K562 (cell line): ENCODE data around the gene TACR1. TPM values are rescaled to one million over a fixed set of nuclear protein-coding genes. Genes with fewer than 3 reads are reported as not detected.

Experiments
- ATAC-seq: fragments of 200-7000 bp; cut with Tn5 transposase; 3 replicates; pipeline ENCODE4 v1.9.1; 2020; ENCODE audit warnings: moderate library complexity
- BruUV-seq: library from RNA; stranded (reverse); fragments of 400-500 nt; replicated peaks from 2 replicates; lab custom pipeline; 2021; lab: Mats Ljungman, UMichigan
- CTCF ChIA-PET: fragments of 300-600 bp; formaldehyde crosslinking; extraction: SDS; loops from one replicate; lab custom pipeline; 2021; ENCODE audit warnings: low intra/inter-chr PET ratio; lab: Yijun Ruan, JAX
- POLR2A ChIA-PET: fragments of 300-600, 350-650 bp; sonication (Branson Sonifier 250); formaldehyde crosslinking; extraction: SDS; loops from one replicate; lab custom pipeline; 2021; ENCODE audit warnings: antibody characterized with exemption, inconsistent platforms; lab: Yijun Ruan, JAX
- DNase-seq, 4 experiments: peaks; one replicate each; pipeline versions ENCODE4 v3.0.0 to v3.0.0-alpha.2; 2011 to 2018; ENCODE audit warnings: low spot score in 3 of 4, mixed read lengths in 3 of 4; ENCODE audit errors: extremely low read depth in 1 of 4
- FAIRE-seq: peaks from 2 replicates; lab custom pipeline; 2011; peaks lifted over from hg19 to GRCh38; lab: Jason Lieb, UNC
- H2AFZ ChIP-seq: 2 replicates; pipeline ENCODE4 v1.6.0; 2011; ENCODE audit warnings: low read depth, low read length, control low read depth, inconsistent platforms
- H3K27ac ChIP-seq: fragments of 200-600 bp; 3 replicates; pipeline ENCODE4 v1.8.0; 2011; ENCODE audit warnings: low read depth, mild to moderate bottlenecking, control low read depth, inconsistent platforms, low read length, moderate library complexity, mixed read lengths; ENCODE audit errors: extremely low read depth
- H3K27me3 ChIP-seq, 2 experiments: fragments of 300-600 bp in 1 of 2; 2 replicates in 1 of 2; 3 replicates in 1 of 2; pipeline versions ENCODE4 v1.6.0 to v1.8.0; 2011; ENCODE audit warnings: inconsistent platforms in 2 of 2, low read length in 2 of 2, mild to moderate bottlenecking in 1 of 2, mixed read lengths in 1 of 2, moderate library complexity in 1 of 2; ENCODE audit not compliant: control insufficient read depth in 2 of 2, insufficient read depth in 2 of 2
- H3K36me3 ChIP-seq: fragments of 300-600 bp; 3 replicates; pipeline ENCODE4 v1.8.0; 2011; ENCODE audit warnings: mild to moderate bottlenecking, low read length, inconsistent platforms; ENCODE audit not compliant: control insufficient read depth, insufficient read depth
- H3K4me1 ChIP-seq, 2 experiments: fragments of 200-600 bp in 1 of 2; replicated peaks in 1 of 2; 2 replicates in 1 of 2; 3 replicates in 1 of 2; pipeline versions ENCODE4 v1.5.1 to v1.8.0; 2011; ENCODE audit warnings: inconsistent platforms in 2 of 2, low read length in 2 of 2, mild to moderate bottlenecking in 1 of 2, mixed read lengths in 1 of 2, moderate library complexity in 1 of 2; ENCODE audit not compliant: control insufficient read depth in 2 of 2, insufficient read depth in 2 of 2
- H3K4me2 ChIP-seq: 2 replicates; pipeline ENCODE4 v1.6.1; 2011; ENCODE audit warnings: low read length, control low read depth, inconsistent platforms, mixed read lengths; ENCODE audit not compliant: insufficient read depth
- H3K4me3 ChIP-seq: fragments of 200-600 bp; sonication (generic), shearing (Covaris generic); 2 replicates; pipeline ENCODE4 v1.5.1; 2016; ENCODE audit warnings: control low read depth, inconsistent platforms
- H3K79me2 ChIP-seq: fragments of 200-600 bp; 3 replicates; pipeline ENCODE4 v1.8.0; 2011; ENCODE audit warnings: low read length, inconsistent platforms; ENCODE audit not compliant: control insufficient read depth, insufficient read depth
- H3K9ac ChIP-seq, 2 experiments: 2 replicates each; pipeline versions ENCODE4 v1.6.0 to v1.6.1; 2011; ENCODE audit warnings: low read depth in 2 of 2, low read length in 2 of 2, control low read depth in 1 of 2, inconsistent platforms in 1 of 2, mild to moderate bottlenecking in 1 of 2, mixed read lengths in 1 of 2; ENCODE audit not compliant: insufficient read depth in 1 of 2
- H3K9me1 ChIP-seq: one replicate; pipeline ENCODE4 v1.6.0; 2011; ENCODE audit warnings: inconsistent platforms, mild to moderate bottlenecking, low read length, moderate library complexity; ENCODE audit not compliant: control insufficient read depth, insufficient read depth
- H3K9me3 ChIP-seq: replicated peaks from 2 replicates; pipeline ENCODE4 v1.5.1; 2011; ENCODE audit warnings: low read depth, low read length, inconsistent platforms; ENCODE audit not compliant: control insufficient read depth, insufficient read depth
- H4K20me1 ChIP-seq: replicated peaks from 2 replicates; pipeline ENCODE4 v1.6.1; 2011; ENCODE audit warnings: low read length, inconsistent platforms, mixed read lengths; ENCODE audit not compliant: control insufficient read depth, insufficient read depth
- BMI1 ChIP-seq: fragments of 150-350 bp; IDR thresholded peaks from 2 replicates; pipeline ENCODE4 v1.6.1; 2014; ENCODE audit warnings: low read length
- EGR1 ChIP-seq: fragments of 450-650 bp; conservative IDR thresholded peaks from 2 replicates; pipeline ENCODE4 v1.6.1; 2017; ENCODE audit warnings: mild to moderate bottlenecking
- GTF2B ChIP-seq: IDR thresholded peaks from 2 replicates; pipeline ENCODE4 v1.6.1; 2011; ENCODE audit not compliant: insufficient read length; ENCODE audit errors: extremely low read depth
- HDAC3 ChIP-seq: fragments of 450-650 bp; IDR thresholded peaks from 2 replicates; pipeline ENCODE4 v1.6.1; 2018; ENCODE audit warnings: borderline replicate concordance, mild to moderate bottlenecking, moderate library complexity; ENCODE audit not compliant: partially characterized antibody
- PCBP2 ChIP-seq: fragments of 200-400 bp; formaldehyde crosslinking; IDR thresholded peaks from 2 replicates; pipeline ENCODE4 v1.6.1; 2018; ENCODE audit warnings: low read length, low read depth, mild to moderate bottlenecking, moderate library complexity; ENCODE audit not compliant: poor library complexity, severe bottlenecking
- WGBS: fragments of 100-300 bp; shearing (Covaris generic); methylation state at CpG from one replicate; pipeline ENCODE4 v1.1.6; 2016; ENCODE audit warnings: low coverage, mixed read lengths; ENCODE audit not compliant: insufficient coverage; ENCODE audit errors: missing lambda C conversion rate; 5-methylcytosine and 5-hydroxymethylcytosine counted together
- in situ Hi-C: fragments of 300-500 bp; cut with MboI; formaldehyde crosslinking; loops from 4 replicates; pipeline ENCODE4 v1.15.0; 2018; ENCODE audit warnings: inconsistent platforms, mixed read lengths
- intact Hi-C: fragments of 100-400 bp; cut with micrococcal nuclease; formaldehyde crosslinking; loops from 2 replicates; pipeline ENCODE4 v1.14.2; 2022
- polyA plus RNA-seq, 8 experiments: library from polyadenylated mRNA; depleted of rRNA in 4 of 8; stranded (reverse) in 5 of 8; unstranded in 3 of 8; fragments of >200 nt; fragmentation: Nextera tagmentation in 2 of 8; fragmentation: Illumina TruSeq in 1 of 8; extraction: Ambion mirVana in 2 of 8; extraction: Trizol in 1 of 8; gene quantifications; 2 replicates each; pipeline versions ENCODE4 v1.2.1 to v1.2.3, GENCODE V29; 2011 to 2014; ENCODE audit warnings: inconsistent platforms in 1 of 8, missing spikeins in 1 of 8
- total RNA-seq, 7 experiments: library from RNA; depleted of rRNA in 6 of 7; stranded (reverse); fragments of >200 nt in 6 of 7; fragmentation: Illumina TruSeq in 2 of 7; extraction: Trizol in 2 of 7; gene quantifications; 2 replicates each; pipeline versions ENCODE4 v1.2.1 to v1.2.3, GENCODE V29; 2011 to 2021; ENCODE audit warnings: low replicate concordance in 1 of 7

Gene TACR1
- total and polyA plus RNA-seq, 9 of the 15 experiments (the other 6 are each of a cell fraction or from before 2014, with no cell fraction given), result not detected

- CTCF ChIA-PET, result no interaction called here
- Histone ChIP-seq H3K27me3 (no peaks in the 10 kb centered on the region), H3K9me1 (no peaks in the 10 kb centered on the region), H3K9me3 (no peaks in the 10 kb centered on the region), H3K4me3 (no peak overlapping the region), H3K4me2 (no peak overlapping the region), H4K20me1 (no peaks in the 10 kb centered on the region), H3K36me3 (no peaks in the 10 kb centered on the region)
- no TSS peak for BruUV-seq
- FAIRE-seq (no peak), ATAC-seq (no peak)
- intact Hi-C loops, result no loop called here
- no peak for TF ChIP-seq HDAC3
- no peak for TF ChIP-seq BMI1
- no peak for TF ChIP-seq EGR1
- TF ChIP-seq PCBP2, result no peak
- TF ChIP-seq GTF2B, result no peak
- TF ChIP-seq, all 486 proteins: peak for 0
- no peak overlapping the region for H2AFZ ChIP-seq
- 0% methylated on average over 1 of the region's 1 CpG for WGBS
- no peaks in the 10 kb centered on the region for H3K79me2 ChIP-seq
- no peak overlapping the region for H3K27ac ChIP-seq
- no peak overlapping the region for H3K9ac ChIP-seq
- POLR2A ChIA-PET, result no interaction called here
- H3K4me1 ChIP-seq, result no peaks in the 10 kb centered on the region
- in situ Hi-C loops, result no loop called here
- no peak for DNase-seq
These were observed 6.8 kb downstream of the TACR1 start for GRCh38 chr2:75192496-75192895.
